ENCODE results near the gene OR5K4. TPM values are rescaled to one million over a fixed set of nuclear protein-coding genes. Genes with fewer than 3 reads are reported as not detected.
"Not testable (repeated sequence)": the region's sequence is repeated elsewhere in the genome, so short reads cannot be mapped to it uniquely, and the experiment has no call there.

Gene OR5K4
- polyA plus RNA-seq, 1 donor (not counting 4 experiments of a cell fraction or from before 2014, with no cell fraction given): not detected

GRCh38 chr3:98395101-98395500 is 41.4 kb downstream of the OR5K4 start:
- Histone ChIP-seq H3K9ac (ENCODE audit: control insufficient read depth, extremely low read depth, insufficient read depth, low read length) (no peak overlapping the region), H3K4me1 (ENCODE audit: control insufficient read depth, extremely low read depth, insufficient read depth, low read length) (no peaks in the 10 kb centered on the region), H4K20me1 (ENCODE audit: control insufficient read depth, extremely low read depth, insufficient read depth, low read length) (no peaks in the 10 kb centered on the region), H3K36me3 (ENCODE audit: control insufficient read depth in 2 of 2, extremely low read depth in 1 of 2, insufficient read depth in 2 of 2, low read length in 2 of 2) (no peaks in the 10 kb centered on the region), H3K79me2 (ENCODE audit: control insufficient read depth, insufficient read depth, low read length) (no peaks in the 10 kb centered on the region), H3K9me1 (ENCODE audit: control insufficient read depth, extremely low read depth, insufficient read depth, low read length) (no peaks in the 10 kb centered on the region), H3K4me3 (ENCODE audit: control insufficient read depth in 2 of 3, extremely low read depth in 1 of 3, insufficient read depth in 2 of 3, low read depth in 1 of 3, low read length in 3 of 3) (no peak overlapping the region), H3K27me3 (ENCODE audit: control insufficient read depth, extremely low read depth, insufficient read depth, low read length) (peaks cover 3% of the 10 kb centered on the region), H3K4me2 (ENCODE audit: control insufficient read depth, extremely low read depth, insufficient read depth, low read depth, low read length) (no peak overlapping the region), H3K9me3 (ENCODE audit: control insufficient read depth, low read depth, low read length) (no peaks in the 10 kb centered on the region), H3K27ac (ENCODE audit: control insufficient read depth, insufficient read depth, low read length) (no peak overlapping the region), H2AFZ (ENCODE audit: control insufficient read depth, low read length) (no peak overlapping the region)
- DNase-seq (ENCODE audit: low read depth, low spot score) (no peak), FAIRE-seq (no peak)
- TF ChIP-seq CTCF (optimal IDR thresholded peaks at IDR 0.05 in 1 of 3, IDR thresholded peaks at IDR 0.05 in 1 of 3, conservative IDR thresholded peaks at IDR 0.05 in 1 of 3; ENCODE audit: extremely low read depth in 1 of 3, insufficient read depth in 2 of 3, low read length in 3 of 3) (no peak), EZH2 (IDR thresholded peaks at IDR 0.05; ENCODE audit: low read length) (no peak)
- dilution Hi-C loops (cut with MboI; ENCODE audit: extremely low pct_ligation_motif_present, low sequenced_read_pairs): no loop called here

GRCh38 chr3:98396482-98396881 is 42.8 kb downstream of the OR5K4 start:
- H3K79me2 ChIP-seq (ENCODE audit: control insufficient read depth, insufficient read depth, low read length); H3K27me3 ChIP-seq (ENCODE audit: control insufficient read depth, extremely low read depth, insufficient read depth, low read length); FAIRE-seq; H3K9me1 ChIP-seq (ENCODE audit: control insufficient read depth, extremely low read depth, insufficient read depth, low read length); H3K4me3 ChIP-seq (ENCODE audit: control insufficient read depth in 2 of 3, extremely low read depth in 1 of 3, insufficient read depth in 2 of 3, low read depth in 1 of 3, low read length in 3 of 3); H4K20me1 ChIP-seq (ENCODE audit: control insufficient read depth, extremely low read depth, insufficient read depth, low read length); H3K36me3 ChIP-seq (ENCODE audit: control insufficient read depth in 2 of 2, extremely low read depth in 1 of 2, insufficient read depth in 2 of 2, low read length in 2 of 2); H3K27ac ChIP-seq (ENCODE audit: control insufficient read depth, insufficient read depth, low read length); dilution Hi-C loops (cut with MboI; ENCODE audit: extremely low pct_ligation_motif_present, low sequenced_read_pairs); H3K9me3 ChIP-seq (ENCODE audit: control insufficient read depth, low read depth, low read length); H3K9ac ChIP-seq (ENCODE audit: control insufficient read depth, extremely low read depth, insufficient read depth, low read length); H2AFZ ChIP-seq (ENCODE audit: control insufficient read depth, low read length); DNase-seq (ENCODE audit: low read depth, low spot score); H3K4me2 ChIP-seq (ENCODE audit: control insufficient read depth, extremely low read depth, insufficient read depth, low read depth, low read length); H3K4me1 ChIP-seq (ENCODE audit: control insufficient read depth, extremely low read depth, insufficient read depth, low read length): not testable (repeated sequence)

GRCh38 chr3:98398513-98398912 is 44.9 kb downstream of the OR5K4 start:
- H2AFZ ChIP-seq (ENCODE audit: control insufficient read depth, low read length): no peak overlapping the region
- no peak overlapping the region for H3K4me2 ChIP-seq (ENCODE audit: control insufficient read depth, extremely low read depth, insufficient read depth, low read depth, low read length)
- H3K9ac ChIP-seq (ENCODE audit: control insufficient read depth, extremely low read depth, insufficient read depth, low read length): no peak overlapping the region
- FAIRE-seq: no peak
- no peaks in the 10 kb centered on the region for H3K9me1 ChIP-seq (ENCODE audit: control insufficient read depth, extremely low read depth, insufficient read depth, low read length)
- peaks cover 3% of the 10 kb centered on the region for H3K27me3 ChIP-seq (ENCODE audit: control insufficient read depth, extremely low read depth, insufficient read depth, low read length)
- H3K4me1 ChIP-seq (ENCODE audit: control insufficient read depth, extremely low read depth, insufficient read depth, low read length): no peaks in the 10 kb centered on the region
- H4K20me1 ChIP-seq (ENCODE audit: control insufficient read depth, extremely low read depth, insufficient read depth, low read length): no peaks in the 10 kb centered on the region
- dilution Hi-C loops (cut with MboI; ENCODE audit: extremely low pct_ligation_motif_present, low sequenced_read_pairs): no loop called here
- H3K4me3 ChIP-seq (ENCODE audit: control insufficient read depth in 2 of 3, extremely low read depth in 1 of 3, insufficient read depth in 2 of 3, low read depth in 1 of 3, low read length in 3 of 3): no peak overlapping the region
- TF ChIP-seq CTCF (optimal IDR thresholded peaks at IDR 0.05 in 1 of 3, IDR thresholded peaks at IDR 0.05 in 1 of 3, conservative IDR thresholded peaks at IDR 0.05 in 1 of 3; ENCODE audit: extremely low read depth in 1 of 3, insufficient read depth in 2 of 3, low read length in 3 of 3) (no peak), EZH2 (IDR thresholded peaks at IDR 0.05; ENCODE audit: low read length) (no peak)
- no peak for DNase-seq (ENCODE audit: low read depth, low spot score)
- no peaks in the 10 kb centered on the region for H3K9me3 ChIP-seq (ENCODE audit: control insufficient read depth, low read depth, low read length)
- H3K27ac ChIP-seq (ENCODE audit: control insufficient read depth, insufficient read depth, low read length): no peak overlapping the region
- no peaks in the 10 kb centered on the region for H3K36me3 ChIP-seq (ENCODE audit: control insufficient read depth in 2 of 2, extremely low read depth in 1 of 2, insufficient read depth in 2 of 2, low read length in 2 of 2)
- no peaks in the 10 kb centered on the region for H3K79me2 ChIP-seq (ENCODE audit: control insufficient read depth, insufficient read depth, low read length)
